ENCODE results near the gene FERMT1. TPM values are rescaled to one million over a fixed set of nuclear protein-coding genes. Genes with fewer than 3 reads are reported as not detected.

The FERMT1 gene
- total RNA-seq, 1 experiment from 2014 or later, result 43.1 TPM

DNA sequence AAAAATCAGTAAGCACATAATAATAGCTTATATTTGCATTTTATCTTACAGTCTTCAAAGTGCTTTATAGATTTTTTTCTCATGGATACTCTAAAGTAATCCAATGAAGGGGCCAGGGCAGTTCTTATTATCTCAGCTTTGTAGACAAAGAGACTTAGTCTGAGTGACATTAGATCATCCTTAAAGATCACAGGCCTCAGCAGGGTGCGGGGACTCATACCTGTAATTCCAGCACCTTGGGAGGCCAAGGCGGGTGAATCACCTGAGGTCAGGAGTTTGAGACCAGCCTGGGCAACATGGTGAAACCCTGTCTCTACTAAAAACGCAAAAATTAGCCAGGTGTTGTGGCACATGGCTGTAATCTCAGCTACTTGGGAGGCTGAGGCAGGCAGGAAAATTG, 14.5 kb downstream of the FERMT1 start:
- no TSS peak for BruUV-seq (replicated peaks)
- H3K27ac Mint-ChIP-seq (ENCODE audit: low read depth, unreplicated experiment), result no peak overlapping the region
- H3K36me3 Mint-ChIP-seq (ENCODE audit: insufficient read depth, unreplicated experiment), result peaks cover 95% of the 10 kb centered on the region
- H3K4me1 Mint-ChIP-seq (ENCODE audit: insufficient read depth, unreplicated experiment), result no peaks in the 10 kb centered on the region
- H3K9me3 Mint-ChIP-seq (ENCODE audit: unreplicated experiment), result peaks cover 5% of the 10 kb centered on the region
- ChIA-PET CTCF (interaction anchor here (0.6 to 0.7 kb wide), 3 partner anchors 19 to 584 kb away, joined by 3 to 4 read pairs (median 3); no protein-coding TSS in a partner anchor), POLR2A (interaction anchor here (9.7 kb wide), 1 partner anchor 13 kb away, joined by 75 read pairs; the partner anchor contains the start of gene FERMT1)
- intact Hi-C loops (cut with micrococcal nuclease), result no loop called here
- H3K4me3 Mint-ChIP-seq (ENCODE audit: unreplicated experiment), result no peak overlapping the region
- H3K27me3 Mint-ChIP-seq (ENCODE audit: insufficient read depth, unreplicated experiment), result no peaks in the 10 kb centered on the region
- TF ChIP-seq, protein P1, sequence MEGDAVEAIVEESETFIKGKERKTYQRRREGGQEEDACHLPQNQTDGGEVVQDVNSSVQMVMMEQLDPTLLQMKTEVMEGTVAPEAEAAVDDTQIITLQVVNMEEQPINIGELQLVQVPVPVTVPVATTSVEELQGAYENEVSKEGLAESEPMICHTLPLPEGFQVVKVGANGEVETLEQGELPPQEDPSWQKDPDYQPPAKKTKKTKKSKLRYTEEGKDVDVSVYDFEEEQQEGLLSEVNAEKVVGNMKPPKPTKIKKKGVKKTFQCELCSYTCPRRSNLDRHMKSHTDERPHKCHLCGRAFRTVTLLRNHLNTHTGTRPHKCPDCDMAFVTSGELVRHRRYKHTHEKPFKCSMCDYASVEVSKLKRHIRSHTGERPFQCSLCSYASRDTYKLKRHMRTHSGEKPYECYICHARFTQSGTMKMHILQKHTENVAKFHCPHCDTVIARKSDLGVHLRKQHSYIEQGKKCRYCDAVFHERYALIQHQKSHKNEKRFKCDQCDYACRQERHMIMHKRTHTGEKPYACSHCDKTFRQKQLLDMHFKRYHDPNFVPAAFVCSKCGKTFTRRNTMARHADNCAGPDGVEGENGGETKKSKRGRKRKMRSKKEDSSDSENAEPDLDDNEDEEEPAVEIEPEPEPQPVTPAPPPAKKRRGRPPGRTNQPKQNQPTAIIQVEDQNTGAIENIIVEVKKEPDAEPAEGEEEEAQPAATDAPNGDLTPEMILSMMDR (IDR thresholded peaks at IDR 0.05; ENCODE audit: unreplicated experiment), result no peak
- no peak for DNase-seq (ENCODE audit: unreplicated experiment)

DNA sequence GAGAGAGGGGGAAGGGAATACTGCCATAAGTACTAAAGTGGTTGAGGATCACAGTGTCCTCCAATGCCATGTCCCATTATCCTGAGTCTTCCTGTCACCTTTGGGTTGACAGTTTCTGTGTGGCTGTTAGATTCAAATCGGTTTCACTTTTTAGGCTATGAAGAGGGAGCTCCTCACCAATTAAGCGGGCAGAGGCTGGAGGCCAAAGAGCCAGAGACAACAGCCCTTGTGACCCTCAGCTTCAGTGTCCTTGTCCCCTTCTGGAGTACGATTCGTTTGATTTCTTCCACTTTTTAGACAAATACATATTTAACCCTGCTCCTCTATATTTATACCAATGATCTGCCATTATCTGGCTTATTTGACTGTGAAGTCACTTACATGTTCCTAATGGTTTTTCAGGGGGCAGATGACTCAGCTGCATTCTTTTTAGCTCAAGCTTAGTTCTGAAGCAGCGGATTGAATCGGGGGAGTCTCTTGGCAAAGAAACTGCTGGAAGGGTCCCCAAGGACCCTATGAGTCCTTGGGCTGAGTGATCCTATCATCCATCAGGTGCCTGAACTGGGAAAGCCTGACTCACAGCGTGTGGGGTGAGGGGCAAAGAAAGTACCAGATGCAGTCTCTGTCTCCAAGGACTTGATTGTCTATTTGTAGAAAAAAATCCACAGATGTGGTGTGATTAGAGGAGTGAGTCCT, 18.2 kb downstream of the FERMT1 start:
- intact Hi-C loops (cut with micrococcal nuclease), result no loop called here
- ChIA-PET CTCF (interaction anchor here (0.6 to 2.9 kb wide), 6 partner anchors 9 to 602 kb away, joined by 3 to 14 read pairs (median 5); partner anchors contain the start of gene FERMT1), POLR2A (interaction anchor here (0.6 to 9.7 kb wide), 4 partner anchors 10 to 115 kb away, joined by 3 to 75 read pairs (median 4); partner anchors contain the start of gene FERMT1)
- Mint-ChIP-seq H3K27me3 (ENCODE audit: insufficient read depth, unreplicated experiment) (no peaks in the 10 kb centered on the region), H3K27ac (ENCODE audit: low read depth, unreplicated experiment) (peak overlapping the region; percentile 63), H3K4me1 (ENCODE audit: insufficient read depth, unreplicated experiment) (peaks cover 4% of the 10 kb centered on the region), H3K4me3 (ENCODE audit: unreplicated experiment) (no peak overlapping the region), H3K9me3 (ENCODE audit: unreplicated experiment) (no peaks in the 10 kb centered on the region), H3K36me3 (ENCODE audit: insufficient read depth, unreplicated experiment) (peaks cover 67% of the 10 kb centered on the region)
- no peak for DNase-seq (ENCODE audit: unreplicated experiment)
- TF ChIP-seq, protein P1 (IDR thresholded peaks at IDR 0.05; ENCODE audit: unreplicated experiment), result no peak
- BruUV-seq (replicated peaks), result no TSS peak

GRCh38 chr20:6103301-6103700, 19.5 kb downstream of the FERMT1 start:
- no TSS peak for BruUV-seq (replicated peaks)
- intact Hi-C loops (cut with micrococcal nuclease), result no loop called here
- TF ChIP-seq, protein P1 (IDR thresholded peaks at IDR 0.05; ENCODE audit: unreplicated experiment), result no peak

GRCh38 chr20:6101346-6101745, 21.5 kb downstream of the FERMT1 start:
- no TSS peak for BruUV-seq (replicated peaks)
- DNase-seq (ENCODE audit: unreplicated experiment), result no peak
- ChIA-PET POLR2A (interaction anchor here (0.6 to 9.7 kb wide), 7 partner anchors 9 to 39 kb away, joined by 3 to 75 read pairs (median 8); partner anchors contain the start of gene FERMT1), CTCF (interaction anchor here (0.6 to 1.2 kb wide), 4 partner anchors 10 to 151 kb away, joined by 3 to 4 read pairs (median 3); no protein-coding TSS in a partner anchor)
- H3K4me3 Mint-ChIP-seq (ENCODE audit: unreplicated experiment), result no peak overlapping the region
- intact Hi-C loops (cut with micrococcal nuclease), result no loop called here
- H3K4me1 Mint-ChIP-seq (ENCODE audit: insufficient read depth, unreplicated experiment), result peaks cover 4% of the 10 kb centered on the region
- peak overlapping the region; percentile 66 for H3K27ac Mint-ChIP-seq (ENCODE audit: low read depth, unreplicated experiment)
- H3K27me3 Mint-ChIP-seq (ENCODE audit: insufficient read depth, unreplicated experiment), result no peaks in the 10 kb centered on the region
- peaks cover 62% of the 10 kb centered on the region for H3K36me3 Mint-ChIP-seq (ENCODE audit: insufficient read depth, unreplicated experiment)
- no peaks in the 10 kb centered on the region for H3K9me3 Mint-ChIP-seq (ENCODE audit: unreplicated experiment)
- TF ChIP-seq, protein P1 (IDR thresholded peaks at IDR 0.05; ENCODE audit: unreplicated experiment), result no peak

More at GRCh38 chr20:6103301-6103700, 19.5 kb downstream of the FERMT1 start:
- Mint-ChIP-seq H3K4me1 (ENCODE audit: insufficient read depth, unreplicated experiment) (peaks cover 4% of the 10 kb centered on the region), H3K4me3 (ENCODE audit: unreplicated experiment) (no peak overlapping the region), H3K27ac (ENCODE audit: low read depth, unreplicated experiment) (peak overlapping the region; percentile 63), H3K27me3 (ENCODE audit: insufficient read depth, unreplicated experiment) (no peaks in the 10 kb centered on the region), H3K9me3 (ENCODE audit: unreplicated experiment) (no peaks in the 10 kb centered on the region), H3K36me3 (ENCODE audit: insufficient read depth, unreplicated experiment) (peaks cover 60% of the 10 kb centered on the region)
- ChIA-PET CTCF (interaction anchor here (0.6 to 2.9 kb wide), 8 partner anchors 13 to 1173 kb away, joined by 3 to 14 read pairs (median 3); no protein-coding TSS in a partner anchor), POLR2A (interaction anchor here (0.7 to 9.7 kb wide), 2 partner anchors 8 to 18 kb away, joined by 5 to 75 read pairs; partner anchors contain the start of gene FERMT1)
- no peak for DNase-seq (ENCODE audit: unreplicated experiment)
